ENCODE measurements around the gene ARHGEF39. TPM values are rescaled to one million over a fixed set of nuclear protein-coding genes. Genes with fewer than 3 reads are reported as not detected.

Gene ARHGEF39
- polyA plus RNA-seq, 2 of the 4 experiments (the other 2 are of a cell fraction), result 17.6 to 19.5 TPM

- no peak overlapping the region for H3K4me2 ChIP-seq
- ATAC-seq (peak in 1 of 2 experiments; percentile 13; a peak in 3 of 6 replicates), FAIRE-seq (no peak), DNase-seq (ENCODE audit: low read depth in 1 of 2, low spot score in 1 of 2) (no peak)
- TF ChIP-seq BCL3 (IDR thresholded peaks at IDR 0.05), result no peak
- no peak for TF ChIP-seq ELK1 (IDR thresholded peaks at IDR 0.05; ENCODE audit: low read depth, low read length)
- TF ChIP-seq, protein P1, sequence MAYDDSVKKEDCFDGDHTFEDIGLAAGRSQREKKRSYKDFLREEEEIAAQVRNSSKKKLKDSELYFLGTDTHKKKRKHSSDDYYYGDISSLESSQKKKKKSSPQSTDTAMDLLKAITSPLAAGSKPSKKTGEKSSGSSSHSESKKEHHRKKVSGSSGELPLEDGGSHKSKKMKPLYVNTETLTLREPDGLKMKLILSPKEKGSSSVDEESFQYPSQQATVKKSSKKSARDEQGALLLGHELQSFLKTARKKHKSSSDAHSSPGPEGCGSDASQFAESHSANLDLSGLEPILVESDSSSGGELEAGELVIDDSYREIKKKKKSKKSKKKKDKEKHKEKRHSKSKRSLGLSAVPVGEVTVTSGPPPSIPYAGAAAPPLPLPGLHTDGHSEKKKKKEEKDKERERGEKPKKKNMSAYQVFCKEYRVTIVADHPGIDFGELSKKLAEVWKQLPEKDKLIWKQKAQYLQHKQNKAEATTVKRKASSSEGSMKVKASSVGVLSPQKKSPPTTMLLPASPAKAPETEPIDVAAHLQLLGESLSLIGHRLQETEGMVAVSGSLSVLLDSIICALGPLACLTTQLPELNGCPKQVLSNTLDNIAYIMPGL (CRISPR knock-in tag; IDR thresholded peaks at IDR 0.05; ENCODE audit: borderline replicate concordance), result no peak
- TF ChIP-seq PHF8 (IDR thresholded peaks at IDR 0.05; ENCODE audit: borderline replicate concordance, low read depth), result no peak
- no peak for TF ChIP-seq NR3C1 (IDR thresholded peaks at IDR 0.05)
- TF ChIP-seq POLR2AphosphoS2 (conservative IDR thresholded peaks at IDR 0.05; ENCODE audit: low read length), result no peak
- no peak for TF ChIP-seq PBX3 (IDR thresholded peaks at IDR 0.05)
- TF ChIP-seq TFCP2L1 (CRISPR knock-in tag; IDR thresholded peaks at IDR 0.05), result no peak
- no peak overlapping the region for H3K4me3 ChIP-seq
- H3K27ac ChIP-seq, result no peak overlapping the region
- peaks cover 25% of the 10 kb centered on the region for H3K4me1 ChIP-seq
- ChIA-PET POLR2A (interaction anchor here (1.0 to 2.2 kb wide), 3 partner anchors 9 to 51 kb away, joined by 4 to 9 read pairs (median 4); partner anchors contain the start of genes CREB3 and TLN1), CTCF (interaction anchor here (1.7 to 18.3 kb wide), 4 partner anchors 15 to 35 kb away, joined by 8 to 498 read pairs (median 75); partner anchors contain the start of genes ARHGEF39, CA9, CCDC107 and RMRP)
- WGBS (ENCODE audit: missing lambda C conversion rate), result 59% methylated on average over 3 of the region's 3 CpGs
- H3K9me3 ChIP-seq, result no peaks in the 10 kb centered on the region
Observed at GRCh38 chr9:35681341-35682002, 16.5 kb upstream of the ARHGEF39 start.

DNA sequence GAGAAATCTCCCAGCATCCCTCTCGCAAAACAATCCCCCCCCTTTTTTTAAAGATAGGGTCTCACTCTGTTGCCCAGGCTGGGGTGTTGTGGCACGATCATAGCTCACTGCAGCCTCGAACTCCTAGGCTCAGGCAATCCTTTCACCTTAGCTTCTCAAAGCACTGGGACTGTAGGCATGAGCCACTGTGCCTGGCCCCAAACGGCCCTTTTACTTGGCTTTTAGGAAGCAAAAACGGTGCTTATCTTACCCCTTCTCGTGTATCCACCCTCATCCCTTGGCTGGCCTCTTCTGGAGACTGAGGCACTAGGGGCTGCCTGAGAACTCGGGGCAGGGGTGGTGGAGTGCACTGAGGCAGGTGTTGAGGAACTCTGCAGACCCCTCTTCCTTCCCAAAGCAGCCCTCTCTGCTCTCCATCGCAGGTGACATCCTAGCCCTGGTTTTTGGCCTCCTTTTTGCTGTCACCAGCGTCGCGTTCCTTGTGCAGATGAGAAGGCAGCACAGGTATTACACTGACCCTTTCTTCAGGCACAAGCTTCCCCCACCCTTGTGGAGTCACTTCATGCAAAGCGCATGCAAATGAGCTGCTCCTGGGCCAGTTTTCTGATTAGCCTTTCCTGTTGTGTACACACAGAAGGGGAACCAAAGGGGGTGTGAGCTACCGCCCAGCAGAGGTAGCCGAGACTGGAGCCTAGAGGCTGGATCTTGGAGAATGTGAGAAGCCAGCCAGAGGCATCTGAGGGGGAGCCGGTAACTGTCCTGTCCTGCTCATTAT is 15.5 kb upstream of the ARHGEF39 start:
- ATAC-seq (peak in 1 of 2 experiments; percentile 40; a peak in 3 of 6 replicates), DNase-seq (ENCODE audit: low read depth in 1 of 2, low spot score in 1 of 2) (no peak), FAIRE-seq (no peak)
- 0 out of 6 replicates have a peak overlapping the region, but pooled peaks of 1 of the 2 experiments have one; percentile 11 for H3K27ac ChIP-seq
- CTCF ChIA-PET, result interaction anchor here (0.7 to 12.6 kb wide), 9 partner anchors 8 to 191 kb away, joined by 3 to 131 read pairs (median 6); partner anchors contain the start of genes ARHGEF39, CCDC107, CREB3 and RMRP
- no peaks in the 10 kb centered on the region for H3K9me3 ChIP-seq
- WGBS (ENCODE audit: missing lambda C conversion rate), result 77% methylated on average over 15 of the region's 15 CpGs
- no peak overlapping the region for H3K4me3 ChIP-seq
- peaks cover 19% of the 10 kb centered on the region; the same call in 2 of the 3 replicates for H3K4me1 ChIP-seq
- no peak overlapping the region for H3K4me2 ChIP-seq
- POLR2A ChIA-PET, result interaction anchor here (1.0 to 2.2 kb wide), 3 partner anchors 10 to 52 kb away, joined by 4 to 9 read pairs (median 4); partner anchors contain the start of genes CREB3 and TLN1
- TF ChIP-seq JUN (IDR thresholded peaks at IDR 0.05), result 0 out of 5 replicates have a peak, but pooled peaks of 1 of the 2 experiments have one; percentile 16
- peak; percentile 25; the same call in 1 of the 2 replicates for TF ChIP-seq POLR2AphosphoS2 (conservative IDR thresholded peaks at IDR 0.05; ENCODE audit: low read length)
- TF ChIP-seq, protein P1 (CRISPR knock-in tag; IDR thresholded peaks at IDR 0.05; ENCODE audit: borderline replicate concordance), result no peak
- no peak for TF ChIP-seq FOSL2 (IDR thresholded peaks at IDR 0.05)
- TF ChIP-seq FOSL2 (CRISPR knock-in tag; IDR thresholded peaks at IDR 0.05), result no peak

Data from A549 (cell line).